GM12874 (cell line): Measurements from ENCODE around the gene MMGT1.

Experiments used
- TF ChIP-seq, protein P1 (sequence below): IDR thresholded peaks from 2 replicates; pipeline ENCODE4 v1.5.1; 2011; ENCODE audit warnings: low read depth, mild to moderate bottlenecking, control low read depth, low read length, moderate library complexity; ENCODE audit not compliant: insufficient read depth

MMGT1 gene

DNA sequence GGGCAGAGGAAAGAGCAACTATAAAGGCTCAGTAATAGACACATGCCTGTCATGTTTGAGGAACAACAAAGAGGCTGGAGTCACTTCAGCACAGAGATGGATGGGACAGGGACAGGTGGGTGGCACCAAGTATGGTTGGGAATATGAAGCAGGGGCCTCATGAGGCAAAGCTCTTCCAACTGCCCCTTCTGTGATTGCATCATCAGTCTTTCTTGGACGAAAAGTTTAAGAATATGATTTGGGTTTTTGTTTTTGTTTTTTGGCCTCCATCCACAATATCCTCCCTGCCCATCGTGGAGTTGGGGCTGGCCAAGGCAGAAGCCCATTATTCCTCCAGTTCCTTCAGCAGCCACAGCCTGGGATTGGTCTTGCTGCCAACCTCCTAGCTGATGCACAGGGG is 45.9 kb downstream of the MMGT1 start:
- TF ChIP-seq, protein P1, sequence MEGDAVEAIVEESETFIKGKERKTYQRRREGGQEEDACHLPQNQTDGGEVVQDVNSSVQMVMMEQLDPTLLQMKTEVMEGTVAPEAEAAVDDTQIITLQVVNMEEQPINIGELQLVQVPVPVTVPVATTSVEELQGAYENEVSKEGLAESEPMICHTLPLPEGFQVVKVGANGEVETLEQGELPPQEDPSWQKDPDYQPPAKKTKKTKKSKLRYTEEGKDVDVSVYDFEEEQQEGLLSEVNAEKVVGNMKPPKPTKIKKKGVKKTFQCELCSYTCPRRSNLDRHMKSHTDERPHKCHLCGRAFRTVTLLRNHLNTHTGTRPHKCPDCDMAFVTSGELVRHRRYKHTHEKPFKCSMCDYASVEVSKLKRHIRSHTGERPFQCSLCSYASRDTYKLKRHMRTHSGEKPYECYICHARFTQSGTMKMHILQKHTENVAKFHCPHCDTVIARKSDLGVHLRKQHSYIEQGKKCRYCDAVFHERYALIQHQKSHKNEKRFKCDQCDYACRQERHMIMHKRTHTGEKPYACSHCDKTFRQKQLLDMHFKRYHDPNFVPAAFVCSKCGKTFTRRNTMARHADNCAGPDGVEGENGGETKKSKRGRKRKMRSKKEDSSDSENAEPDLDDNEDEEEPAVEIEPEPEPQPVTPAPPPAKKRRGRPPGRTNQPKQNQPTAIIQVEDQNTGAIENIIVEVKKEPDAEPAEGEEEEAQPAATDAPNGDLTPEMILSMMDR: no peak

DNA sequence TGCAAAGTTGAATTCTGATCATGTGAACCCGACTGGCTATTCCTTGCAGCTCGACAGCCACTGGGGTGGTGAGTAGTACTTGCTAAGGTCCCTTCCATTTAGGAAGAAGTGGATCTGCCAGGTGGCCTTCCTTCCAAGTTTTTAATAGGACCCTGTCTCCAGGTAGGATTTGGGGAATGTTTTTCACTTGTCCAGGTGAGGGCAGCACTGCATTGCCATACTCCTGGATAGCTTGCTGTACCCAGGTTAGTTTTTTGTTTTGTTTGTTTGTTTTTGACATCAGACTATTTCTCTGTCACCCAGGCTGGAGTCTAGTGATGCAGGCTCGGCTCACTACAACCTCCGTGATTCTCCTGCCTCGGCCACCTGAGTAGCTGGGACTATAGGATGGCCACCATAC is 50.4 kb downstream of the MMGT1 start:
- TF ChIP-seq, protein P1: no peak

DNA sequence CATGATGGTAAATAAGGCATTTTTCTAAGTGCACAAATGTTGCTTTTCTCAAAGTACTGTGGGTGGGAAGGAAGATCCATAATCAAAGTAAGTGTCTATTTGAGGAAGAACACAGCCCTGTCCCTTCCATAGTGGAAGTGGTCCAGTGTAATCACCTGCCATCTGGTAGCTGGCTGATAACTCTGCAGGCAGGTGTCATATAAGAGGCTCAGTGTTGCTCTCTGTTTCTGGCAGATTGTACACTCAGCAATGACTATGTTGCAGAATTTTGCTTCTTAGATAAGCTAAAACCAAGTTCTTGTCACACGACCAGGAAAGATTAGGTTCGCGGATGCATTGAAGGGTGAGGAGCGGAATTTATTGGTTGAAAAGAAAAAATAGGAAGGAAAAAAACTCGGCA is 59.4 kb downstream of the MMGT1 start:
- TF ChIP-seq, protein P1: no peak
